GM21423 (cell line): ENCODE data around the gene ADARB2.
A peak's percentile ranks its signal among the peaks of the same experiment; 100 is the strongest.

Experiments used
- ATAC-seq: cut with Tn5 transposase; IDR thresholded peaks from one replicate; pipeline ENCODE4 v1.9.1; 2021; ENCODE audit warnings: mild to moderate bottlenecking, moderate library complexity; ENCODE audit not compliant: unreplicated experiment

Gene ADARB2

GRCh38 chr10:1664333-1664964 lies 72.9 kb downstream of the ADARB2 start:
- ATAC-seq: no peak

- no peak for ATAC-seq
Measured at GRCh38 chr10:1663226-1663625, 74.1 kb downstream of the ADARB2 start.

DNA sequence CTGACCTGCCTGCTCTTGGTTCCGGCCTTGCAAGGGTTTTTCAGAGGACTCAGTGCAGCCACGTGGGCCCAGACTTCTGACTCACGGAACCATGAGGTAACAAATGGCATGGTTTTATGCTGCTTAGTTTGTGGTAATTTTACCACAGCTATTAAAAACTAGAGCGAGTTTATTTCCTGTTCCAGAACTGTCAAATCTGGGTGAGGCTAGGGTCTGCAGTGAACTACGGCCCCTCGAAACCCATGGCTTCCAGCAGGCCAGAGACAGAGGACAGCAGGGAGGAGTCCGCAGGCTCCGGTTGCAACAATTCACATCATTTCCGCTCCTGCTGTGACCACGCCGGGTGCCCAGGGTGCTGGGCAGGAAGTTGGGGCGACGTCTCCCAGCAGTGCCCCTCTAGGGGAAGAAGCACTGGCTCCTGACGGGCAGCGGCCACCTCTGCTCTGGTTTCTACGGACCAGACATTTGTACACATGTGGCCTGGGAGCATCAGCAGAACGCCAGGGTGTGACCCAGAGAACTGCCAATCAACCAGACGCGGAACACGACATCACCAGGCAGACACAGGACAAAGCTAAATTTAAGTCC lies 74.8 kb downstream of the ADARB2 start:
- peak; percentile 20 for ATAC-seq

GRCh38 chr10:1661859-1662437 lies 75.4 kb downstream of the ADARB2 start:
- peak; percentile 87 for ATAC-seq

- ATAC-seq: no peak
Measured at GRCh38 chr10:1661416-1661815, 75.9 kb downstream of the ADARB2 start.

- ATAC-seq: no peak
Measured at GRCh38 chr10:1660815-1661214, 76.5 kb downstream of the ADARB2 start.

DNA sequence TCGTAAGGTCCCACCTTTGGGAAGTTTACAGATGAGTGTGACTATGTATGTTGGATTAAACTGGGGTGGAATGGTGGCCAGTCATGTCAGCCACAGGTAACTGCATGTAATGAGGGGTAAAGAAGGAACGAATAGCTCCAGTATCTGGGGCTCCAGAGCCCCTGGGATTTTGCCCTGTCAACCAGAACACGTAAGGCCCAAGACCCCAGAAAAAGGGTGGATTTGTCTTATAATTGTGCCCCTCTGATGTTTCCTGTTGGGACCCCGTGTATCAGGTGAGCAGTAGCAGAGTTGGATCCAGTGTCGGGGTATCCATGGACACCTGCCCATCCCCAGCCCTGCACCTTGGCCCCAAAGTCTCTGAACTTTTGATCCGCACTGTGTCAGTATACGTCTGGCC lies 76.9 kb downstream of the ADARB2 start:
- no peak for ATAC-seq

DNA sequence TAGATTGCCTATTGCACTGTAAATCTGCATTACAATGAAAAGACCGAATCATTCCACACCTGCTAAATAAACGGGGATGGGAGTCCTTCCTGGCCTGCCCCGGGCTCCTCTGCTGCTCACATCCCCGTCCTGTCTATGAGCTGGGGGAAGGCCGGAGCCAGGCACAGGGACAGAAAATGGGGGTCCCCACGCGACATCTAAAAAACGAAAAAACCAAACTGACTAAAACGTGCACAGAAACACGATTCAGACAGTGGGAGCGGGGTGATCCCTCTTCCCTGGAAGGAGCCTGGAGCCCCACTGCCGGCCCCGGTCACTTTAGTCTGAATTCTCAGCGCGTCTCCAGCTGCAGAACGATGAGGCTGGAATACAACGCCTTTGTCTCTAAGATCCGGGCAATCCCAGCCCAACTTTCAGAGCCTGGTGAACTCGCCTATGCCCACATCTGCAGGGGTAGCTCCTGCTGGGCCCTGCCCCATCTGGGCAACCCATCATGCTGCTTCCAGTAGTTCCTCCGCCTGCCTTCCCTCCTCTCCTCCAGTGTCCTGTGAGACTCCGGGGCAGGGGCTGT lies 78.0 kb downstream of the ADARB2 start:
- no peak for ATAC-seq

DNA sequence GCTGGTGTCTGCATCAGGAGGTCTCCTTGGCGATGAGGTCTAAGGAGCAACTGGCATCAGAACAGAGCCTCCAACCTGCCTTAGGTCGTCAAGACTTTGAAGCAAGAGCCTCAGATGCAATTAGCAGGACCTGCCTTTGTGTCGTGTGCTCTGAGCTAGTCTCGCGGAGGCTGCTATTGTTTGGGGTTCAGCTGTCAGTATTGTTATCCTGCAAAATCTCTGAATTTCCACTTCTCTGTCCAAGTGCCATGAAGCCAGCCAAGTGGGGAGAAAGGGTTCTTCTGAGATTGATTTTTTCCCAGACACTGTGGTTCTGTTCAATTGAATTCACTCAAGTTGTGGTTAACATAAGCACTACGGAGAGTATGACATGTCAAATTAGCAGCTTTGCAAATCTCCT lies 78.7 kb downstream of the ADARB2 start:
- ATAC-seq: no peak

- no peak for ATAC-seq
Measured at GRCh38 chr10:1657479-1657878, 79.8 kb downstream of the ADARB2 start.

- no peak for ATAC-seq
Measured at GRCh38 chr10:1655367-1655766, 82.0 kb downstream of the ADARB2 start.

- ATAC-seq: no peak
Measured at GRCh38 chr10:1654811-1655356, 82.4 kb downstream of the ADARB2 start.

- no peak for ATAC-seq
Measured at GRCh38 chr10:1654247-1654646, 83.1 kb downstream of the ADARB2 start.

- no peak for ATAC-seq
Measured at GRCh38 chr10:1653321-1653720, 84.0 kb downstream of the ADARB2 start.

GRCh38 chr10:1652151-1652550 lies 85.2 kb downstream of the ADARB2 start:
- no peak for ATAC-seq

DNA sequence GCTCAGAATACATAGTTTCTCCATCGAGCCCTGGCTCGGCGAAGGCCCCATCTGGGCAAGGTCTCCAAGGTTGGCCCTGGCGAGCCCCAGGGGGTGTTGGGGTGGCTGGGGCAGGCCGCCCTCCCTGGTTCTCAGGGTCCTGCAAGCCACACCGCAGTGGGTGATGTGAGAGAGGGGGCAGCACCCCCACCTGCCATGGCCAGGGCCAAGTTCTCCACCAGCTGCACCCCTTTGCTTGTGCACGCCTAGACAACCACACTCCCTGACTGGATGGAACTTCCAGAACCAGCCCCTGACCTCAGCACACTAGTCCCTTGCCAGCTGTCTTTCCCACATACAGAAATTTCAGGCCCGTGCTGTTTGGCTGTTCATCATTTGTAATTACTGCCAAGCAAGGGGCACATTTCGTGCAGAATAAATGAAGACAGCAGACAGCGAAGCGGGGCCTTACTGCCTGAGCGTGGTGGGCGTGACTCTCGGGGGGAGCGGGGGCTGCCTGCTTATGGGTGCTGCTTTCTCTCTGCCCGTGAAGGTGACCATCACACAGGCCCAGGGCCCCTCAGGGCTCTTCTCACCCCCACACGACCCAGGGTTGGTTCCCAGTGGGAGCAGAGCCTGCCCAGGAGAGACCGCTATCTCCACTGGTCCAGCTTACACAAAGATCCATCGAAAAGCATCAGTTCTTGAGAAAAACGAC lies 85.9 kb downstream of the ADARB2 start:
- no peak for ATAC-seq

GRCh38 chr10:1650542-1651269 lies 86.6 kb downstream of the ADARB2 start:
- no peak for ATAC-seq

GRCh38 chr10:1648648-1649047 lies 88.7 kb downstream of the ADARB2 start:
- no peak for ATAC-seq

DNA sequence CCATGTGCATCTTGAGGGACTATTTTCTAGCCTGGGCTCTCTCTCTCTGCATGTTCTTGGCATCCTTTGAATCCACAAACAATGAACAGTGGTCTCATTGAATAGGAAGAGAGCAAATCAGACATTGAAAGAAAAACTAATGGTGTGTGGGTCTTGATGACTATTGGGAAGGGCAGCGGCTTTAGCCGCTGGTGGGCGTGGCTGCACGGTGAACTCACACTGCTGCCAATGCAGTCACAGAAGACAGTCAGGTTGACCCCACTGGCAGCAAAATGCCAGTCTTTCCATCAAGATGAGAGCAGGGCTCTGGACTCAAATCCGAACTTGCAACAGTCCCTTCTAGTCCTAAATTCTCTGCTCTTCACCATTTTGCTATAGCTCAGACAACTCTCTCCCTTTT lies 91.0 kb downstream of the ADARB2 start:
- no peak for ATAC-seq

DNA sequence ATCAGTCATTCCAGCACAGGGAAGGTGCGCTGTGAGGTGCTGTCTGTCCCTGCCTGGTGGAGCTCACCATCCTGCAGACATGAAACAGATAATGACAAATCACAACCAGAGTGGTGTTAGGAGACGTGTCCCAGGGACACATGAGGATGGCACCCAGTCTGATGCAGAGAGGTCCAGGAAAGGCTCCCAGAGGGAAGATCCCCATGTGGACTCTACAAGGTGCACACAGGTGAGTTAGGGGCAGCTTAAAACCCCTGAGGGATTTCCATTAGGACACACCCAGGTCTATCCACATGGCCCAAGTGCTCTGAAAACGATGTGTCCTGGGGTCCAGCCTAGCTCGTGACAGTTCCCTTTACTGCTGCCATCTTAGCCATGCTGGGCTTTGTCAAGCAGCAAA lies 91.4 kb downstream of the ADARB2 start:
- ATAC-seq: no peak
